Measurements from ENCODE around the gene OR56B1.

- no peak for TF ChIP-seq CTCF (IDR thresholded peaks at IDR 0.05; ENCODE audit: insufficient read depth, low read length, poor library complexity, severe bottlenecking)
- TF ChIP-seq EZH2phosphoT487 (conservative IDR thresholded peaks at IDR 0.05; ENCODE audit: low read length), result no peak
These were observed 40.0 kb upstream of the OR56B1 start for GRCh38 chr11:5696210-5696609.

All from SU-DHL-6 (cell line).